Fibroblast of lung (primary cell): ENCODE measurements around the gene ARGLU1. TPM values are rescaled to one million over a fixed set of nuclear protein-coding genes. Genes with fewer than 3 reads are reported as not detected.

Source experiments
- DNase-seq, 2 donors: peaks; one replicate each; pipeline versions ENCODE4 v3.0.0 to v3.0.0-alpha.2; 2010; ENCODE audit warnings: low read depth in 2 of 2
- H2AFZ ChIP-seq: 2 replicates; pipeline ENCODE4 v1.5.1; 2012; ENCODE audit warnings: low read length, control low read depth, inconsistent platforms
- H3K27ac ChIP-seq: 2 replicates; pipeline ENCODE4 v1.5.1; 2011; ENCODE audit warnings: low read length, control low read depth; ENCODE audit not compliant: insufficient read depth
- H3K27me3 ChIP-seq: 2 replicates; pipeline ENCODE4 v1.5.1; 2011; ENCODE audit warnings: mild to moderate bottlenecking, low read length; ENCODE audit not compliant: control insufficient read depth, insufficient read depth
- H3K36me3 ChIP-seq: 2 replicates; pipeline ENCODE4 v1.5.1; 2011; ENCODE audit warnings: low read length; ENCODE audit not compliant: control insufficient read depth, insufficient read depth
- H3K4me1 ChIP-seq: 2 replicates; pipeline ENCODE4 v1.5.1; 2011; ENCODE audit warnings: low read length; ENCODE audit not compliant: control insufficient read depth, insufficient read depth; ENCODE audit errors: extremely low read depth
- H3K4me2 ChIP-seq: 2 replicates; pipeline ENCODE4 v1.5.1; 2011; ENCODE audit warnings: low read length, control low read depth; ENCODE audit not compliant: insufficient read depth; ENCODE audit errors: extremely low read depth
- H3K4me3 ChIP-seq, 4 experiments: fragments of 200-600 bp in 1 of 4; sonication (generic) in 1 of 4; replicated peaks in 1 of 4; 2 replicates each; pipeline ENCODE4 v1.5.1; 2011 to 2016; ENCODE audit warnings: low read length in 4 of 4, low read depth in 3 of 4, mild to moderate bottlenecking in 3 of 4, control low read depth in 2 of 4, inconsistent platforms in 1 of 4, mixed read lengths in 1 of 4; ENCODE audit not compliant: insufficient read depth in 1 of 4; ENCODE audit errors: control extremely low read depth in 1 of 4
- H3K79me2 ChIP-seq: 2 replicates; pipeline ENCODE4 v1.5.1; 2012; ENCODE audit warnings: mild to moderate bottlenecking, low read length, inconsistent platforms; ENCODE audit not compliant: control insufficient read depth, insufficient read depth
- H3K9ac ChIP-seq: 2 replicates; pipeline ENCODE4 v1.5.1; 2011; ENCODE audit warnings: mild to moderate bottlenecking, low read length, control low read depth; ENCODE audit not compliant: insufficient read depth
- H3K9me3 ChIP-seq: 2 replicates; pipeline ENCODE4 v1.5.1; 2012; ENCODE audit warnings: low read depth, low read length; ENCODE audit not compliant: control insufficient read depth, insufficient read depth
- H4K20me1 ChIP-seq: 2 replicates; pipeline ENCODE4 v1.5.1; 2011; ENCODE audit warnings: low read length; ENCODE audit not compliant: control insufficient read depth, insufficient read depth; ENCODE audit errors: extremely low read depth
- EZH2 ChIP-seq: IDR thresholded peaks from 2 replicates; pipeline ENCODE4 v1.5.1; 2012; ENCODE audit warnings: low read length, control low read depth, mild to moderate bottlenecking; ENCODE audit errors: missing control alignments
- polyA minus RNA-seq: library from RNA; depleted of rRNA, polyadenylated mRNA; stranded (reverse); fragments of >200 nt; gene quantifications from 2 replicates; pipeline ENCODE4 v1.2.3, GENCODE V29; 2011; ENCODE audit warnings: low replicate concordance
- polyA plus RNA-seq, 2 donors: library from polyadenylated mRNA; depleted of rRNA in 1 of 2; stranded (reverse) in 1 of 2; unstranded in 1 of 2; fragments of >200 nt; gene quantifications; 2 replicates each; pipeline ENCODE4 v1.2.1, GENCODE V29; 2011 to 2012; ENCODE audit warnings: missing spikeins in 1 of 2
- total RNA-seq: library from RNA; depleted of rRNA; stranded (reverse); fragments of >200 nt; gene quantifications from 2 replicates; pipeline ENCODE4 v1.2.1, GENCODE V29; 2014
- TF ChIP-seq, protein P1 (sequence below), 2 donors: IDR thresholded peaks in 1 of 2; conservative IDR thresholded peaks in 1 of 2; 1 replicate in 1 of 2; 2 replicates in 1 of 2; pipeline ENCODE4 v1.5.1; 2011 to 2012; ENCODE audit warnings: low read length in 2 of 2, control low read depth in 1 of 2, inconsistent platforms in 1 of 2, low read depth in 1 of 2, mild to moderate bottlenecking in 1 of 2

The ARGLU1 gene, protein sequence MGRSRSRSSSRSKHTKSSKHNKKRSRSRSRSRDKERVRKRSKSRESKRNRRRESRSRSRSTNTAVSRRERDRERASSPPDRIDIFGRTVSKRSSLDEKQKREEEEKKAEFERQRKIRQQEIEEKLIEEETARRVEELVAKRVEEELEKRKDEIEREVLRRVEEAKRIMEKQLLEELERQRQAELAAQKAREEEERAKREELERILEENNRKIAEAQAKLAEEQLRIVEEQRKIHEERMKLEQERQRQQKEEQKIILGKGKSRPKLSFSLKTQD
- total RNA-seq (40.3 and 45.4 TPM in 2 replicates), polyA plus RNA-seq (38.0 and 45.6 TPM in 2 replicates), polyA minus RNA-seq (0.67 and 0.94 TPM in 2 replicates)
- 35.5 and 44.3 TPM in 2 replicates for polyA plus RNA-seq (2012)

DNA sequence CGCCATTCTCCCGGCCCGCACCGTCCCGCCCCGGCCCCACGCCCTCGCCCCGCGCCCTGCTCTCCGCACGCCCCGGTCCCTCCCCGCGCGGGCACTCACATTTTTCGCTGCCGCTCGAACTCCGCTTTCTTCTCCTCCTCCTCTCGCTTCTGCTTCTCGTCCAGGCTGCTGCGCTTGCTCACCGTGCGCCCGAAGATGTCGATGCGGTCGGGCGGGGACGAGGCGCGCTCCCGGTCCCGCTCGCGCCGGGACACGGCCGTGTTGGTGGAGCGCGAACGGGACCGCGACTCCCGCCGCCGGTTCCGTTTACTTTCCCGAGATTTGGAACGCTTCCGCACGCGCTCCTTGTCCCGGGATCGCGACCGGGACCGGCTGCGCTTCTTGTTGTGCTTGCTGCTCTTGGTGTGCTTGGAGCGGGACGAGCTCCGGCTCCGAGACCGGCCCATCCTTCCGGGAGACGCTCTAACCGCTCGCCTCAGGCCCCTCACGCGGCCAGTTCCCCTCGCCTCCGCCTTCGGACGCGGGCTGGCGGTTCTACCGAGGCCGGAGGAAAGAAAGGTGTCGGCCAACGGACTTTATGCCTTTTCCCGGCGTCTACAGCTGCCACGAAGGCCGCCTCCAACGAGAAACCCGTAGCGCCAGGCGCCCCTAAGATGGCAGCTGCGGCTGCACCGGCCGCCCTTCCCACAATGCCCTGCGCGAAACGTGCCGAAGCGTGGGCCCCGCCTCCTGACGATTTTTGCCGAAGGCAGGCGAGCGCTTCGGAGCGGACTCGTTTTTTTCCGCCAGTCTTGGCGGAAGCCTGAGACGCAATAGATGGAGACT, at the start of gene ARGLU1:
ARGLU1 (minus strand) TSS at position 664 of the 825 bp plus-strand sequence; CDS start at position 446, 218 bp downstream.
- peak within 1 kb of the TSS; percentile 70 for H2AFZ ChIP-seq

DNA sequence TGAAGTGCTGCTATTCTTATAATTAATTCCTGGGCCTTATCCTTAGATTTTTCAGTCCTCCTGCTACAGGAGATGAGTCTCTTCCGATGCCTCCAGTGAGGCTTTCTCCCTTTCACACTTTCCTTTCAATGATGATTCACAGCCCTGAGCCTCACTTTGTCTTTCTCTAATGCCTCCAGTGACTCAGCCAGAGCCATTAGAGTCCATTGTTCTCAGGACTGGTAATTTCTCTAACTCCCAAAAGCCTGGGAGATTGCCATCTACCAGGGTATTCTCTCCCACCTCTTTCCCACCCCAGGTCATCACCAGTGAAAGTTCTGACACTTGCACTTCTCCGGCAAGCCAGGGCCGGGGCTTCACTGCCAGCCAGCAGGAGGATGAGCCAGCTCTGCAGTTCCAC, 49.6 kb upstream of the ARGLU1 start:
- H3K9ac ChIP-seq: no peak overlapping the region
- peaks cover 5% of the 10 kb centered on the region for H3K27me3 ChIP-seq
- no peak overlapping the region for H3K27ac ChIP-seq
- no peaks in the 10 kb centered on the region for H4K20me1 ChIP-seq
- TF ChIP-seq, protein P1, sequence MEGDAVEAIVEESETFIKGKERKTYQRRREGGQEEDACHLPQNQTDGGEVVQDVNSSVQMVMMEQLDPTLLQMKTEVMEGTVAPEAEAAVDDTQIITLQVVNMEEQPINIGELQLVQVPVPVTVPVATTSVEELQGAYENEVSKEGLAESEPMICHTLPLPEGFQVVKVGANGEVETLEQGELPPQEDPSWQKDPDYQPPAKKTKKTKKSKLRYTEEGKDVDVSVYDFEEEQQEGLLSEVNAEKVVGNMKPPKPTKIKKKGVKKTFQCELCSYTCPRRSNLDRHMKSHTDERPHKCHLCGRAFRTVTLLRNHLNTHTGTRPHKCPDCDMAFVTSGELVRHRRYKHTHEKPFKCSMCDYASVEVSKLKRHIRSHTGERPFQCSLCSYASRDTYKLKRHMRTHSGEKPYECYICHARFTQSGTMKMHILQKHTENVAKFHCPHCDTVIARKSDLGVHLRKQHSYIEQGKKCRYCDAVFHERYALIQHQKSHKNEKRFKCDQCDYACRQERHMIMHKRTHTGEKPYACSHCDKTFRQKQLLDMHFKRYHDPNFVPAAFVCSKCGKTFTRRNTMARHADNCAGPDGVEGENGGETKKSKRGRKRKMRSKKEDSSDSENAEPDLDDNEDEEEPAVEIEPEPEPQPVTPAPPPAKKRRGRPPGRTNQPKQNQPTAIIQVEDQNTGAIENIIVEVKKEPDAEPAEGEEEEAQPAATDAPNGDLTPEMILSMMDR (conservative IDR thresholded peaks at IDR 0.05 in 1 of 2, IDR thresholded peaks at IDR 0.05 in 1 of 2; ENCODE audit: low read depth in 1 of 2, low read length in 2 of 2): no peak
- no peak for TF ChIP-seq EZH2
- no peaks in the 10 kb centered on the region for H3K79me2 ChIP-seq
- no peak overlapping the region for H3K4me2 ChIP-seq
- no peaks in the 10 kb centered on the region for H3K9me3 ChIP-seq
- DNase-seq: peak in 1 of 2 donors; percentile 70
- H3K36me3 ChIP-seq: no peaks in the 10 kb centered on the region
- H3K4me1 ChIP-seq: no peaks in the 10 kb centered on the region
- no peak overlapping the region for H2AFZ ChIP-seq
- no peak overlapping the region for H3K4me3 ChIP-seq

More for the DNA sequence above, at the start of gene ARGLU1:
- Histone ChIP-seq H3K4me2 (peak within 1 kb of the TSS; percentile 74), H3K27me3 (no peaks in the 10 kb centered on the region), H3K4me1 (peaks cover 4% of the 10 kb centered on the region), H3K4me3 (peak within 1 kb of the TSS; percentile 65 to 97 (median 80)), H4K20me1 (peaks cover 7% of the 10 kb centered on the region), H3K9ac (peak within 1 kb of the TSS; percentile 96), H3K9me3 (no peaks in the 10 kb centered on the region), H3K27ac (peak within 1 kb of the TSS; percentile 92), H3K36me3 (no peaks in the 10 kb centered on the region), H3K79me2 (peaks cover 51% of the 10 kb centered on the region)
- TF ChIP-seq EZH2: no peak
- TF ChIP-seq, protein P1 (conservative IDR thresholded peaks at IDR 0.05 in 1 of 2, IDR thresholded peaks at IDR 0.05 in 1 of 2; ENCODE audit: low read depth in 1 of 2, low read length in 2 of 2): no peak
- DNase-seq: peak; percentile 86 to 92

DNA sequence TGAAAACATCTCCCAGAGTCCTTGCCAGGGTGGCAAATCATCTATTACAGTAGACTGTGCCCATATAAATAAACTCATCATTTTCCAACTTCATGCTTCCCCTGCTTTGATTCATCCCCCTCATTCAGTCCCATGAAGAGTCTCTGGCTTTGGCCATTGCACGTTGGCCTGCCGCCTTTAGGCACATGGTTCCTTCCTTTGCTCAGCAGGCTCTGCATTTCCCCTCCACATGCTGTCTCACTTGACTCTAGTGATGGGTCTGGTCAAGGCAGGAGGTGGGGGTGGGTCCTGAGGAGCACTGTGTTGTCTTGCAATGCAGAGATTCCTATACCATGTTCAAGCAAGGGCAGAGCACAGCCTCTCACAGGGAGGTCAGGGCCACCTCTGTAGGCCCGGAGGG, 48.8 kb upstream of the ARGLU1 start:
- no peak for DNase-seq
- no peaks in the 10 kb centered on the region for H3K4me1 ChIP-seq
- H2AFZ ChIP-seq: no peak overlapping the region

More for the DNA sequence above, 48.8 kb upstream of the ARGLU1 start:
- TF ChIP-seq, protein P1 (conservative IDR thresholded peaks at IDR 0.05 in 1 of 2, IDR thresholded peaks at IDR 0.05 in 1 of 2; ENCODE audit: low read depth in 1 of 2, low read length in 2 of 2): no peak
- TF ChIP-seq EZH2: no peak
- Histone ChIP-seq H3K4me3 (no peak overlapping the region), H3K9ac (no peak overlapping the region), H3K4me2 (no peak overlapping the region), H3K27me3 (peaks cover 5% of the 10 kb centered on the region), H3K36me3 (no peaks in the 10 kb centered on the region), H4K20me1 (no peaks in the 10 kb centered on the region), H3K9me3 (no peaks in the 10 kb centered on the region), H3K79me2 (no peaks in the 10 kb centered on the region), H3K27ac (no peak overlapping the region)
